Sigmoid colon (tissue), 7 donors: Measurements from ENCODE around the gene NTNG2. TPM values are rescaled to one million over a fixed set of nuclear protein-coding genes. Genes with fewer than 3 reads are reported as not detected.
A peak's percentile ranks its signal among the peaks of the same experiment; 100 is the strongest.

ENCODE experiments used
- DNase-seq: peaks from one replicate; pipeline ENCODE4 v3.0.0-alpha.2; 2019
- H3K27ac ChIP-seq, 4 donors: fragments of 200-600 bp; sonication (generic); one replicate each; pipeline ENCODE4 v1.5.1; 2016 to 2019; ENCODE audit warnings: mild to moderate bottlenecking in 1 of 4
- H3K27me3 ChIP-seq, 3 donors: fragments of 200-600 bp; sonication (generic); one replicate each; pipeline ENCODE4 v1.5.1; 2019; ENCODE audit warnings: mild to moderate bottlenecking in 1 of 3
- H3K36me3 ChIP-seq, 4 donors: fragments of 200-600 bp; sonication (generic); one replicate each; pipeline ENCODE4 v1.5.1; 2016 to 2019
- H3K4me1 ChIP-seq, 4 donors: fragments of 200-600 bp; sonication (generic); one replicate each; pipeline ENCODE4 v1.5.1; 2017 to 2019
- H3K4me3 ChIP-seq, 4 donors: fragments of 200-600 bp; sonication (generic); one replicate each; pipeline ENCODE4 v1.5.1; 2017 to 2019; ENCODE audit warnings: mild to moderate bottlenecking in 2 of 4, moderate library complexity in 1 of 4
- H3K9me3 ChIP-seq, 4 donors: fragments of 200-600 bp in 3 of 4; sonication (generic) in 3 of 4; one replicate each; pipeline versions ENCODE4 v1.5.1 to v1.6.1; 2013 to 2019
- CTCF ChIP-seq, 4 experiments: fragments of 450-650 bp in 3 of 4; fragments of 200-600 bp in 1 of 4; IDR thresholded peaks; one replicate each; pipeline ENCODE4 v1.5.1; 2016 to 2019; ENCODE audit warnings: antibody characterized with exemption in 4 of 4, mild to moderate bottlenecking in 3 of 4, moderate library complexity in 2 of 4
- EP300 ChIP-seq, 4 donors: sonication (generic); formaldehyde crosslinking; IDR thresholded peaks; one replicate each; pipeline ENCODE4 v1.6.1; 2017; ENCODE audit warnings: antibody characterized with exemption in 4 of 4
- POLR2A ChIP-seq, 2 donors: fragments of 450-650 bp; IDR thresholded peaks; one replicate each; pipeline ENCODE4 v1.6.1; 2016; ENCODE audit warnings: antibody characterized with exemption in 2 of 2, mild to moderate bottlenecking in 2 of 2, moderate library complexity in 2 of 2
- POLR2AphosphoS5 ChIP-seq, 4 donors: sonication (generic); formaldehyde crosslinking; IDR thresholded peaks; one replicate each; pipeline ENCODE4 v1.6.1; 2017; ENCODE audit warnings: antibody characterized with exemption in 4 of 4
- WGBS, 2 donors: extraction: QIAGEN DNeasy Blood & Tissue Kit; methylation state at CpG; one replicate each; pipeline ENCODE4 v1.1.7; 2013; 5-methylcytosine and 5-hydroxymethylcytosine counted together
- intact Hi-C: fragments of 100-400 bp; cut with DNase I; formaldehyde crosslinking; loops from one replicate; pipeline ENCODE4 v1.15.1; 2023
- polyA plus RNA-seq, 3 donors: library from polyadenylated mRNA; stranded (reverse); fragments of 200-250 nt; gene quantifications; one replicate each; pipeline ENCODE4 v1.2.3, GENCODE V29; 2013
- total RNA-seq, 4 donors: library from RNA; depleted of rRNA; stranded (reverse); fragments of >200 nt; gene quantifications; one replicate each; pipeline ENCODE4 v1.1.0, GENCODE V29; 2016
- donor health status: healthy with polysubstance abuse.
- donor health status: Bipolar disorder and iron deficiency.
- donor health status: healthy.

Gene NTNG2
- total and polyA plus RNA-seq, 7 donors: 0.28 to 12.0 (median 0.55) TPM; not detected in 1

DNA sequence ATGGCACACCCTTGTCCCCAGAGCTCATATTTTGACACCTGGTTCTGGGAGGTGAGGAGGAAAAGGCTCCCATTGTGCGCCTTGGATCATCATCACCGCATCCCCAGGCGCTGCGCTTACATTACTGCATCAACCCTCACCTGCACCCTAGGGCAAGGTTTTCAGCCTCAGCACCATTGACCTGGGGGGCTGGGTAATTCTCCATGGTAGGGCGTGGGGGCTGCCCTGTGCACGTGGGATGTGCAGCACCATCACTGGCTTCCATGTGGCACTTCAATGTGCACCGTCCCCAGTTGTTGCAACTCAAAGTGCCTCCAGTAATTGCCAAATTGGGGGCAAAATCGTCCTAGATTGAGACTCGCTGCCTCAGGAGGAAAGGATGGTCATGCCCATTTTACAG lies 83.6 kb downstream of the NTNG2 start:
- Histone ChIP-seq H3K27me3 (peaks cover 0 to 8% (median 0%) of the 10 kb centered on the region in 3 donors), H3K27ac (no peak overlapping the region)
- intact Hi-C loops: loop anchor here (10.0 kb wide), 1 partner anchor 641 kb away; no protein-coding TSS in a partner anchor

DNA sequence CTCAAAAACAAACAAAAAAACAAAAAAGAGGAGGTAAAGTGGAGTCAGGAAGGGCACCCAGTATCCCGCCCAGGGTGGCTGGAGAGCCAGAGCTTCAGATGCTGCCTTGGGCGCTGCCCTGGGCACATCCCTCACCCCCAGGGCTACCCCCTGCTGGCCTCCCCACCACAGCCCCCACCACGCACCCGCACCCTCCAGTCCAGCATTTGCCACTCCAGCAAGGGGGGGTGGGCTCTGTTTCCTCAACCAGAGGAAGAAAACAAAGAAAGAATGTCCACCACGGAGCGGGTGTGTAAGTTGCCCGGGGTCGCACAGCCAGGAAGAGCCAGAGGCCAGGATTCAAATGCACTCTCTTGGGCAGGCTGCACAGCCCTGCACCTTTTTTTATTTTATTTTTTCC lies 86.1 kb downstream of the NTNG2 start:
- DNase-seq: no peak
- H3K27ac ChIP-seq: no peak overlapping the region
- H3K4me3 ChIP-seq: no peak overlapping the region
- no peaks in the 10 kb centered on the region for H3K9me3 ChIP-seq
- H3K4me1 ChIP-seq: peaks cover 0 to 11% (median 6%) of the 10 kb centered on the region in 4 donors
- no peak for TF ChIP-seq POLR2AphosphoS5 (IDR thresholded peaks at IDR 0.05)
- H3K27me3 ChIP-seq: peaks cover 0 to 8% (median 0%) of the 10 kb centered on the region in 3 donors
- 69 to 80% methylated on average over 8 of the region's 8 CpGs for WGBS, 2 donors
- intact Hi-C loops: loop anchor here (10.0 kb wide), 1 partner anchor 643 kb away; no protein-coding TSS in a partner anchor
- no peaks in the 10 kb centered on the region for H3K36me3 ChIP-seq

More for the DNA sequence above, 83.6 kb downstream of the NTNG2 start:
- no peak overlapping the region for H3K4me3 ChIP-seq
- peaks cover 0 to 30% (median 21%) of the 10 kb centered on the region in 4 donors for H3K4me1 ChIP-seq
- WGBS, 2 donors: 84 to 91% methylated on average over 9 of the region's 9 CpGs
- no peak for TF ChIP-seq POLR2AphosphoS5 (IDR thresholded peaks at IDR 0.05)
- TF ChIP-seq CTCF (IDR thresholded peaks at IDR 0.05): no peak
- TF ChIP-seq POLR2A (IDR thresholded peaks at IDR 0.05): no peak
- TF ChIP-seq EP300 (IDR thresholded peaks at IDR 0.05): no peak
- DNase-seq: no peak
- H3K9me3 ChIP-seq: no peaks in the 10 kb centered on the region
- no peaks in the 10 kb centered on the region for H3K36me3 ChIP-seq

- TF ChIP-seq POLR2A (IDR thresholded peaks at IDR 0.05) (no peak), POLR2AphosphoS5 (IDR thresholded peaks at IDR 0.05) (no peak), EP300 (IDR thresholded peaks at IDR 0.05) (no peak), CTCF (IDR thresholded peaks at IDR 0.05) (no peak)
- intact Hi-C loops: loop anchor here (10.0 kb wide), 1 partner anchor 644 kb away; no protein-coding TSS in a partner anchor
- Histone ChIP-seq H3K27me3 (peaks cover 0 to 18% (median 0%) of the 10 kb centered on the region in 3 donors), H3K27ac (no peak overlapping the region), H3K36me3 (no peaks in the 10 kb centered on the region), H3K4me1 (peaks cover 0 to 11% (median 6%) of the 10 kb centered on the region in 4 donors), H3K9me3 (no peaks in the 10 kb centered on the region), H3K4me3 (no peak overlapping the region)
- 19 to 72% methylated on average over 6 of the region's 6 CpGs for WGBS, 2 donors
- peak; percentile 44 for DNase-seq
These were observed 87.3 kb downstream of the NTNG2 start for GRCh38 chr9:132249123-132249522.

GRCh38 chr9:132249690-132250089 lies 87.8 kb downstream of the NTNG2 start:
- peaks cover 0 to 19% (median 0%) of the 10 kb centered on the region in 3 donors for H3K27me3 ChIP-seq
- H3K36me3 ChIP-seq: no peaks in the 10 kb centered on the region
- intact Hi-C loops: loop anchor here (10.0 kb wide), 1 partner anchor 645 kb away; no protein-coding TSS in a partner anchor
- H3K4me1 ChIP-seq: peaks cover 0 to 9% (median 6%) of the 10 kb centered on the region in 4 donors
- no peak overlapping the region for H3K4me3 ChIP-seq
- peak; percentile 34 for DNase-seq
- H3K27ac ChIP-seq: no peak overlapping the region
- no peaks in the 10 kb centered on the region for H3K9me3 ChIP-seq
- 89 to 92% methylated on average over 8 of the region's 8 CpGs for WGBS, 2 donors
- TF ChIP-seq POLR2AphosphoS5 (IDR thresholded peaks at IDR 0.05): no peak
- no peak for TF ChIP-seq POLR2A (IDR thresholded peaks at IDR 0.05)
- no peak for TF ChIP-seq CTCF (IDR thresholded peaks at IDR 0.05)
- no peak for TF ChIP-seq EP300 (IDR thresholded peaks at IDR 0.05)

GRCh38 chr9:132250324-132251262 lies 88.7 kb downstream of the NTNG2 start:
- WGBS, 2 donors: 88 to 90% methylated on average over 20 of the region's 20 CpGs
- no peak for TF ChIP-seq CTCF (IDR thresholded peaks at IDR 0.05)
- TF ChIP-seq EP300 (IDR thresholded peaks at IDR 0.05): no peak
- no peak for TF ChIP-seq POLR2AphosphoS5 (IDR thresholded peaks at IDR 0.05)
- no peak for TF ChIP-seq POLR2A (IDR thresholded peaks at IDR 0.05)
- H3K9me3 ChIP-seq: no peaks in the 10 kb centered on the region

More at GRCh38 chr9:132250324-132251262, 88.7 kb downstream of the NTNG2 start:
- intact Hi-C loops: no loop called here
- DNase-seq: no peak
- Histone ChIP-seq H3K4me3 (no peak overlapping the region), H3K27ac (no peak overlapping the region), H3K27me3 (peaks cover 0 to 16% (median 0%) of the 10 kb centered on the region in 3 donors), H3K36me3 (no peaks in the 10 kb centered on the region), H3K4me1 (peaks cover 0 to 7% (median 5%) of the 10 kb centered on the region in 4 donors)
